WTC11 (cell line): Measurements from ENCODE around the gene RPL38. TPM values are rescaled to one million over a fixed set of nuclear protein-coding genes. Genes with fewer than 3 reads are reported as not detected.

Experiments
- ATAC-seq: fragments of 200-7000 bp; cut with Tn5 transposase; 2 replicates; pipeline ENCODE4 v1.10.0; 2021; ENCODE audit warnings: mild to moderate bottlenecking, moderate library complexity
- CTCF ChIA-PET: fragments of 300-600 bp; sonication (Branson Sonifier 250); formaldehyde crosslinking; loops from one replicate; lab custom pipeline; 2021; ENCODE audit warnings: antibody characterized with exemption; lab: Charles Lee
- POLR2A ChIA-PET: fragments of 350-600 bp; sonication (Branson Sonifier 250); formaldehyde crosslinking; loops from one replicate; lab custom pipeline; 2021; ENCODE audit warnings: antibody characterized with exemption; lab: Charles Lee
- DNase-seq: peaks from one replicate; pipeline ENCODE4 v3.0.0; 2021; ENCODE audit warnings: low spot score
- H3K27ac Mint-ChIP-seq: 2 replicates; pipeline ENCODE4 v1.8.0; 2021; ENCODE audit warnings: mixed read lengths
- H3K27me3 Mint-ChIP-seq: 2 replicates; pipeline ENCODE4 v1.8.0; 2021; ENCODE audit warnings: low read depth, mild to moderate bottlenecking, moderate library complexity, mixed read lengths
- H3K36me3 Mint-ChIP-seq: 2 replicates; pipeline ENCODE4 v1.8.0; 2021; ENCODE audit warnings: mixed read lengths
- H3K4me1 Mint-ChIP-seq: 2 replicates; pipeline ENCODE4 v1.8.0; 2022; ENCODE audit warnings: mixed read lengths
- H3K4me3 Mint-ChIP-seq: 2 replicates; pipeline ENCODE4 v1.8.0; 2021; ENCODE audit warnings: mild to moderate bottlenecking, moderate library complexity, mixed read lengths
- H3K9me3 Mint-ChIP-seq: 2 replicates; pipeline ENCODE4 v1.8.0; 2021; ENCODE audit warnings: mixed read lengths
- ATF1 ChIP-seq: sonication (generic); formaldehyde crosslinking; IDR thresholded peaks from 2 replicates; pipeline ENCODE4 v1.8.1; 2023; ENCODE audit warnings: mild to moderate bottlenecking, moderate library complexity, missing genetic modification reagents
- ATF2 ChIP-seq: sonication (generic); formaldehyde crosslinking; IDR thresholded peaks from 2 replicates; pipeline ENCODE4 v1.8.1; 2022; ENCODE audit warnings: low read depth, missing genetic modification reagents, borderline replicate concordance
- ATF6 ChIP-seq: sonication (generic); formaldehyde crosslinking; IDR thresholded peaks from 2 replicates; pipeline ENCODE4 v1.8.1; 2023; ENCODE audit warnings: mild to moderate bottlenecking, missing genetic modification reagents
- CBFB ChIP-seq: sonication (generic); formaldehyde crosslinking; IDR thresholded peaks from 2 replicates; pipeline ENCODE4 v1.8.1; 2022; ENCODE audit warnings: mild to moderate bottlenecking, low read depth, missing genetic modification reagents
- E2F5 ChIP-seq: sonication (generic); formaldehyde crosslinking; IDR thresholded peaks from 2 replicates; pipeline ENCODE4 v1.8.1; 2022; ENCODE audit warnings: mild to moderate bottlenecking, moderate library complexity, missing genetic modification reagents
- GRHL2 ChIP-seq: fragments of 250-450 bp; sonication (Bioruptor Pico); IDR thresholded peaks from 2 replicates; pipeline ENCODE4 v1.8.0; 2022; ENCODE audit warnings: mild to moderate bottlenecking, moderate library complexity; ENCODE audit not compliant: insufficient replicate concordance, severe bottlenecking
- GTF2I ChIP-seq: fragments of 250-450 bp; sonication (Bioruptor Pico); conservative IDR thresholded peaks from 2 replicates; pipeline ENCODE4 v1.4.0; 2021; ENCODE audit warnings: mild to moderate bottlenecking
- IRF1 ChIP-seq: sonication (generic); formaldehyde crosslinking; IDR thresholded peaks from 2 replicates; pipeline ENCODE4 v1.8.0; 2023; ENCODE audit warnings: missing genetic modification reagents
- NFATC4 ChIP-seq: fragments of 250-450 bp; sonication (Bioruptor Pico); IDR thresholded peaks from 2 replicates; pipeline ENCODE4 v1.9.0; 2021; ENCODE audit warnings: mild to moderate bottlenecking
- PRDM15 ChIP-seq: sonication (generic); formaldehyde crosslinking; IDR thresholded peaks from 2 replicates; pipeline ENCODE4 v1.8.0; 2022; ENCODE audit warnings: missing genetic modification reagents
- PRRX2 ChIP-seq: fragments of 250-450 bp; sonication (Bioruptor Pico); IDR thresholded peaks from 2 replicates; pipeline ENCODE4 v1.8.0; 2021; ENCODE audit warnings: mild to moderate bottlenecking
- TCF7 ChIP-seq: sonication (generic); formaldehyde crosslinking; IDR thresholded peaks from 2 replicates; pipeline ENCODE4 v1.8.0; 2022; ENCODE audit warnings: mild to moderate bottlenecking, low read depth, missing genetic modification reagents, moderate library complexity
- ZBTB43 ChIP-seq: sonication (generic); formaldehyde crosslinking; IDR thresholded peaks from 2 replicates; pipeline ENCODE4 v1.8.1; 2023; ENCODE audit warnings: mild to moderate bottlenecking, missing genetic modification reagents
- ZMAT4 ChIP-seq: fragments of 250-450 bp; sonication (Bioruptor Pico); IDR thresholded peaks from 2 replicates; pipeline ENCODE4 v1.9.0; 2021; ENCODE audit warnings: mild to moderate bottlenecking
- ZNF121 ChIP-seq: sonication (generic); formaldehyde crosslinking; IDR thresholded peaks from 2 replicates; pipeline ENCODE4 v1.8.0; 2023; ENCODE audit warnings: missing genetic modification reagents
- ZNF138 ChIP-seq: sonication (generic); formaldehyde crosslinking; conservative IDR thresholded peaks from 2 replicates; pipeline ENCODE4 v1.8.1; 2022; ENCODE audit warnings: mild to moderate bottlenecking, moderate library complexity, missing genetic modification reagents
- ZNF232 ChIP-seq: sonication (generic); formaldehyde crosslinking; IDR thresholded peaks from 2 replicates; pipeline ENCODE4 v1.8.0; 2022; ENCODE audit warnings: mild to moderate bottlenecking, missing genetic modification reagents
- ZNF317 ChIP-seq: sonication (generic); formaldehyde crosslinking; IDR thresholded peaks from 2 replicates; pipeline ENCODE4 v1.8.1; 2023; ENCODE audit warnings: low read depth, mild to moderate bottlenecking, moderate library complexity, missing genetic modification reagents, borderline replicate concordance
- ZNF532 ChIP-seq: fragments of 250-450 bp; sonication (Bioruptor Pico); IDR thresholded peaks from 2 replicates; pipeline ENCODE4 v1.9.0; 2021; ENCODE audit warnings: mild to moderate bottlenecking, borderline replicate concordance
- total RNA-seq: library from RNA; stranded (reverse); gene quantifications from 3 replicates; pipeline ENCODE4 v1.2.3, GENCODE V29; 2021

RPL38 gene
- total RNA-seq, 1 experiment from 2014 or later, result 1,170 TPM

- CTCF ChIA-PET, result interaction anchor here (0.8 to 1.6 kb wide), 5 partner anchors 10 to 74 kb away, joined by 3 to 8 read pairs (median 4); partner anchors contain the start of gene RPL38
- TF ChIP-seq E2F5 (CRISPR knock-in tag) (no peak), ZBTB43 (CRISPR knock-in tag) (peak; percentile 96; the same call in 1 of the 2 replicates)
- TF ChIP-seq, all 79 proteins: peak for 1
- 0 out of 2 replicates have a peak, but pooled peaks cover 2% of the 10 kb centered on the region for H3K4me1 Mint-ChIP-seq
- POLR2A ChIA-PET, result no interaction called here
- H3K36me3 Mint-ChIP-seq, result no peaks in the 10 kb centered on the region
- H3K9me3 Mint-ChIP-seq, result peaks cover 25% of the 10 kb centered on the region
- no peak overlapping the region for H3K4me3 Mint-ChIP-seq
- ATAC-seq (peak; percentile 60), DNase-seq (no peak)
- H3K27ac Mint-ChIP-seq, result no peak overlapping the region
- peaks cover 2% of the 10 kb centered on the region; the same call in 1 of the 2 replicates for H3K27me3 Mint-ChIP-seq
Measured at GRCh38 chr17:74163271-74163821, 40.1 kb upstream of the RPL38 start.

- no peak for DNase-seq
- TF ChIP-seq ZNF138 (CRISPR knock-in tag) (no peak), ZNF121 (CRISPR knock-in tag) (no peak), ZNF532 (CRISPR knock-in tag) (no peak), PRDM15 (no peak), ZMAT4 (CRISPR knock-in tag) (no peak), CBFB (CRISPR knock-in tag) (no peak), TCF7 (no peak), ATF2 (CRISPR knock-in tag) (no peak), NFATC4 (CRISPR knock-in tag) (no peak), ZNF317 (CRISPR knock-in tag) (no peak), ATF6 (CRISPR knock-in tag) (no peak), ATF1 (CRISPR knock-in tag) (no peak), IRF1 (CRISPR knock-in tag) (no peak), GTF2I (CRISPR knock-in tag) (no peak), PRRX2 (CRISPR knock-in tag) (no peak), GRHL2 (CRISPR knock-in tag) (no peak), ZNF232 (no peak)
- ChIA-PET POLR2A (no interaction called here), CTCF (interaction anchor here (0.8 to 1.6 kb wide), 4 partner anchors 10 to 74 kb away, joined by 3 to 8 read pairs (median 4); no protein-coding TSS in a partner anchor)
- H3K27me3 Mint-ChIP-seq, result peaks cover 2% of the 10 kb centered on the region; the same call in 1 of the 2 replicates
- no peak overlapping the region for H3K4me3 Mint-ChIP-seq
- peaks cover 20% of the 10 kb centered on the region for H3K9me3 Mint-ChIP-seq
- H3K27ac Mint-ChIP-seq, result no peak overlapping the region
- H3K36me3 Mint-ChIP-seq, result no peaks in the 10 kb centered on the region
- H3K4me1 Mint-ChIP-seq, result 0 out of 2 replicates have a peak, but pooled peaks cover 2% of the 10 kb centered on the region
- no peak for ATAC-seq
Measured at GRCh38 chr17:74163836-74164235, 39.6 kb upstream of the RPL38 start.
